Fibroblast of gingiva (primary cell): ENCODE data around the gene KLF16.
"Not testable (repeated sequence)": the region's sequence is repeated elsewhere in the genome, so short reads cannot be mapped to it uniquely, and the experiment has no call there.

Experiments
- DNase-seq: peaks from one replicate; pipeline ENCODE4 v3.0.0-alpha.2; 2011; ENCODE audit warnings: low read depth

The KLF16 gene

GRCh38 chr19:1863328-1863637, at the start of gene KLF16:
TSS of gene KLF16 (minus strand) at chr19:1863579. CDS start at chr19:1863497, 82 bp downstream.
- no peak for DNase-seq

GRCh38 chr19:1912760-1913505, 49.6 kb upstream of the KLF16 start:
- no peak for DNase-seq

GRCh38 chr19:1911995-1912394, 48.6 kb upstream of the KLF16 start:
- DNase-seq, result no peak

- no peak for DNase-seq
Observed at GRCh38 chr19:1911098-1911497, 47.7 kb upstream of the KLF16 start.

GRCh38 chr19:1910177-1910576, 46.8 kb upstream of the KLF16 start:
- peak; percentile 75 for DNase-seq

- DNase-seq, result no peak
Observed at GRCh38 chr19:1909761-1910080, 46.3 kb upstream of the KLF16 start.

- DNase-seq, result no peak
Observed at GRCh38 chr19:1908364-1908678, 44.9 kb upstream of the KLF16 start.

GRCh38 chr19:1907563-1908363, 44.4 kb upstream of the KLF16 start:
- no peak for DNase-seq

GRCh38 chr19:1906985-1907562, 43.7 kb upstream of the KLF16 start:
- no peak for DNase-seq

- DNase-seq, result no peak
Observed at GRCh38 chr19:1905863-1906375, 42.5 kb upstream of the KLF16 start.

GRCh38 chr19:1905110-1905862, 41.9 kb upstream of the KLF16 start, which contains the start of the genes ADAT3 and SCAMP4:
TSS of gene ADAT3 (plus strand) at chr19:1905399. CDS start at chr19:1912048, 6,649 bp downstream.
TSS of gene SCAMP4 (plus strand) at chr19:1905399. CDS start at chr19:1915020, 9,621 bp downstream.
- peak; percentile 99 for DNase-seq

- no peak for DNase-seq
Observed at GRCh38 chr19:1904860-1905109, 41.4 kb upstream of the KLF16 start.

GRCh38 chr19:1902923-1903322, 39.5 kb upstream of the KLF16 start:
- no peak for DNase-seq

GRCh38 chr19:1901940-1902404, 38.6 kb upstream of the KLF16 start:
- DNase-seq, result no peak

- no peak for DNase-seq
Observed at GRCh38 chr19:1896508-1896907, 33.1 kb upstream of the KLF16 start.

- no peak for DNase-seq
Observed at GRCh38 chr19:1893791-1894190, 30.4 kb upstream of the KLF16 start.

- DNase-seq, result no peak
Observed at GRCh38 chr19:1889907-1890306, 26.5 kb upstream of the KLF16 start.

- no peak for DNase-seq
Observed at GRCh38 chr19:1888385-1888784, 25.0 kb upstream of the KLF16 start.

GRCh38 chr19:1886360-1886759, 23.0 kb upstream of the KLF16 start:
- not testable (repeated sequence) for DNase-seq

- DNase-seq, result peak; percentile 90
Observed at GRCh38 chr19:1885398-1886119, 22.2 kb upstream of the KLF16 start, which contains the start of gene ABHD17A. TSS of gene ABHD17A (minus strand) at chr19:1885496. CDS start at chr19:1881566, 3,930 bp downstream.

- no peak for DNase-seq
Observed at GRCh38 chr19:1884719-1885334, 21.4 kb upstream of the KLF16 start.
